KMS-11 (cell line): ENCODE data around the gene GRAP2.

Experiments used
- H2AFZ ChIP-seq: fragments of 200-600 bp; sonication (generic); 2 replicates; pipeline ENCODE4 v1.6.1; 2016; ENCODE audit warnings: antibody characterized with exemption, mixed run types, low read depth
- H3K27ac ChIP-seq: fragments of 200-600 bp; sonication (generic); 2 replicates; pipeline ENCODE4 v1.6.1; 2016; ENCODE audit warnings: mild to moderate bottlenecking, mixed run types
- H3K27me3 ChIP-seq: fragments of 200-600 bp; sonication (generic); 2 replicates; pipeline ENCODE4 v1.6.1; 2017; ENCODE audit warnings: mild to moderate bottlenecking, low read depth, mixed run types, moderate library complexity; ENCODE audit not compliant: insufficient read depth
- H3K36me3 ChIP-seq: fragments of 200-600 bp; sonication (generic); 2 replicates; pipeline ENCODE4 v1.6.1; 2017; ENCODE audit warnings: mild to moderate bottlenecking, mixed run types; ENCODE audit not compliant: insufficient read depth
- H3K4me1 ChIP-seq: fragments of 200-600 bp; sonication (generic); 2 replicates; pipeline ENCODE4 v1.6.1; 2016; ENCODE audit warnings: mild to moderate bottlenecking, low read depth, mixed run types; ENCODE audit not compliant: poor library complexity, severe bottlenecking
- H3K4me2 ChIP-seq: fragments of 200-600 bp; sonication (generic); 2 replicates; pipeline ENCODE4 v1.7.0; 2016; ENCODE audit warnings: mild to moderate bottlenecking, mixed run types
- H3K4me3 ChIP-seq: fragments of 200-600 bp; sonication (generic); IDR thresholded peaks from 2 replicates; pipeline ENCODE4 v1.6.1; 2017; ENCODE audit warnings: low read depth, low read length, mixed read lengths; ENCODE audit not compliant: insufficient read depth
- H3K79me2 ChIP-seq: fragments of 200-600 bp; sonication (generic); 2 replicates; pipeline ENCODE4 v1.6.1; 2016; ENCODE audit warnings: low read depth, mixed run types; ENCODE audit not compliant: insufficient read depth
- H3K9ac ChIP-seq: fragments of 200-600 bp; sonication (generic); 2 replicates; pipeline ENCODE4 v1.6.1; 2016; ENCODE audit warnings: mild to moderate bottlenecking, mixed run types
- H4K20me1 ChIP-seq: fragments of 200-600 bp; sonication (generic); 2 replicates; pipeline ENCODE4 v1.6.1; 2016; ENCODE audit warnings: mild to moderate bottlenecking, mixed run types; ENCODE audit not compliant: insufficient read depth
- CTCF ChIP-seq: fragments of 200-600 bp; sonication (generic); conservative IDR thresholded peaks from 2 replicates; pipeline ENCODE4 v1.6.1; 2017; ENCODE audit warnings: low read depth, mild to moderate bottlenecking, antibody characterized with exemption, low read length, moderate library complexity, mixed read lengths

Gene GRAP2

GRCh38 chr22:39917776-39918495, 17.1 kb downstream of the GRAP2 start:
- Histone ChIP-seq H3K36me3 (no peaks in the 10 kb centered on the region), H3K4me2 (no peak overlapping the region), H3K4me1 (no peaks in the 10 kb centered on the region), H3K27me3 (no peaks in the 10 kb centered on the region), H4K20me1 (no peaks in the 10 kb centered on the region), H3K79me2 (no peaks in the 10 kb centered on the region), H3K4me3 (no peak overlapping the region), H3K27ac (no peak overlapping the region), H2AFZ (no peak overlapping the region), H3K9ac (no peak overlapping the region)
- TF ChIP-seq CTCF, result no peak

GRCh38 chr22:39920134-39920743, 19.4 kb downstream of the GRAP2 start:
- Histone ChIP-seq H3K4me3 (no peak overlapping the region), H3K4me1 (no peaks in the 10 kb centered on the region), H3K79me2 (no peaks in the 10 kb centered on the region), H3K4me2 (no peak overlapping the region), H3K36me3 (no peaks in the 10 kb centered on the region), H3K9ac (no peak overlapping the region), H3K27ac (no peak overlapping the region), H3K27me3 (no peaks in the 10 kb centered on the region), H4K20me1 (no peaks in the 10 kb centered on the region), H2AFZ (no peak overlapping the region)
- no peak for TF ChIP-seq CTCF

- Histone ChIP-seq H4K20me1 (no peaks in the 10 kb centered on the region), H3K4me2 (no peak overlapping the region), H3K4me1 (no peaks in the 10 kb centered on the region), H3K79me2 (no peaks in the 10 kb centered on the region), H3K4me3 (no peak overlapping the region), H3K27ac (no peak overlapping the region), H3K27me3 (no peaks in the 10 kb centered on the region), H2AFZ (no peak overlapping the region), H3K36me3 (no peaks in the 10 kb centered on the region), H3K9ac (no peak overlapping the region)
- TF ChIP-seq CTCF, result no peak
These were observed 22.8 kb downstream of the GRAP2 start for GRCh38 chr22:39923696-39924095.

- Histone ChIP-seq H4K20me1 (no peaks in the 10 kb centered on the region), H3K9ac (no peak overlapping the region), H2AFZ (no peak overlapping the region), H3K4me1 (no peaks in the 10 kb centered on the region), H3K79me2 (no peaks in the 10 kb centered on the region), H3K36me3 (no peaks in the 10 kb centered on the region), H3K27me3 (no peaks in the 10 kb centered on the region), H3K4me2 (no peak overlapping the region), H3K4me3 (no peak overlapping the region), H3K27ac (no peak overlapping the region)
- no peak for TF ChIP-seq CTCF
These were observed 23.4 kb downstream of the GRAP2 start for GRCh38 chr22:39924286-39924685.
